BE2C (cell line): ENCODE results near the gene GNAL.

Experiments
- DNase-seq: peaks from one replicate; pipeline ENCODE4 v3.0.0-alpha.2; 2020
- H3K27me3 ChIP-seq: fragments of 250-450 bp; sonication (Bioruptor Pico); 2 replicates; pipeline ENCODE4 v1.5.1; 2020; ENCODE audit warnings: mild to moderate bottlenecking
- H3K36me3 ChIP-seq: fragments of 250-450 bp; sonication (Bioruptor Pico); 2 replicates; pipeline ENCODE4 v1.5.1; 2020; ENCODE audit warnings: mild to moderate bottlenecking
- H3K4me1 ChIP-seq: fragments of 250-450 bp; sonication (Bioruptor Pico); 2 replicates; pipeline ENCODE4 v1.5.1; 2020
- H3K4me3 ChIP-seq: 2 replicates; pipeline ENCODE4 v1.5.1; 2011; ENCODE audit warnings: low read depth, low read length
- H3K9me3 ChIP-seq: fragments of 250-450 bp; sonication (Bioruptor Pico); 2 replicates; pipeline ENCODE4 v1.5.1; 2020
- CTCF ChIP-seq: IDR thresholded peaks from 2 replicates; pipeline ENCODE4 v1.5.1; 2012; ENCODE audit warnings: mild to moderate bottlenecking, low read depth, low read length

GNAL gene

GRCh38 chr18:11823545-11823944, 134.5 kb downstream of the GNAL start:
- no peaks in the 10 kb centered on the region for H3K4me1 ChIP-seq
- no peak for DNase-seq
- no peak overlapping the region for H3K4me3 ChIP-seq
- TF ChIP-seq CTCF, result no peak
- no peaks in the 10 kb centered on the region for H3K36me3 ChIP-seq
- peaks cover 5% of the 10 kb centered on the region for H3K27me3 ChIP-seq
- H3K9me3 ChIP-seq, result no peaks in the 10 kb centered on the region

- Histone ChIP-seq H3K4me1 (no peaks in the 10 kb centered on the region), H3K4me3 (no peak overlapping the region), H3K36me3 (no peaks in the 10 kb centered on the region), H3K27me3 (no peaks in the 10 kb centered on the region), H3K9me3 (no peaks in the 10 kb centered on the region)
- no peak for DNase-seq
- TF ChIP-seq CTCF, result no peak
Measured at GRCh38 chr18:11826836-11827235, 137.8 kb downstream of the GNAL start.

GRCh38 chr18:11828786-11829432, 139.8 kb downstream of the GNAL start:
- Histone ChIP-seq H3K36me3 (no peaks in the 10 kb centered on the region), H3K4me3 (no peak overlapping the region), H3K9me3 (no peaks in the 10 kb centered on the region), H3K4me1 (no peaks in the 10 kb centered on the region), H3K27me3 (no peaks in the 10 kb centered on the region)
- TF ChIP-seq CTCF, result no peak
- no peak for DNase-seq

DNA sequence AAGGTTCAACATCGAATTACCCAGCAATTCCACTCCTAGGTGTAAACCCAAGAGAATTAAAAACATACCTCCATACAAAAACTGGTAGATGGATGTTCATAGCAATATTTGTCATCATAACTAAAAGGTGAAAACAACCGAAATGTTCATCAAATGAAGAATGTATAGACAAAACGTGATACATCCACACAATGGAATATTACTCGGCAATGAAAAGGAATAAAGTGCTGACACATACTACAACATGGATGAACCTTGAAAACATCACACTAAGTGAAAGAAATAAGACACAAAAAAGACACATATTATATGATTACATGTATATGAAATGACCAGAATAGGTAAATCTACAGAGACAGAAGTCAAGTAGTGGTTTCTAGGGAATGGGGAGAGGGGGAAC, 141.5 kb downstream of the GNAL start:
- Histone ChIP-seq H3K36me3 (no peaks in the 10 kb centered on the region), H3K9me3 (no peaks in the 10 kb centered on the region), H3K4me1 (no peaks in the 10 kb centered on the region), H3K27me3 (no peaks in the 10 kb centered on the region), H3K4me3 (no peak overlapping the region)
- no peak for DNase-seq
- TF ChIP-seq CTCF, result no peak

GRCh38 chr18:11831921-11832320, 142.9 kb downstream of the GNAL start:
- no peaks in the 10 kb centered on the region for H3K9me3 ChIP-seq
- no peaks in the 10 kb centered on the region for H3K27me3 ChIP-seq
- DNase-seq, result no peak
- no peaks in the 10 kb centered on the region for H3K4me1 ChIP-seq
- no peak overlapping the region for H3K4me3 ChIP-seq
- no peak for TF ChIP-seq CTCF
- no peaks in the 10 kb centered on the region for H3K36me3 ChIP-seq

DNA sequence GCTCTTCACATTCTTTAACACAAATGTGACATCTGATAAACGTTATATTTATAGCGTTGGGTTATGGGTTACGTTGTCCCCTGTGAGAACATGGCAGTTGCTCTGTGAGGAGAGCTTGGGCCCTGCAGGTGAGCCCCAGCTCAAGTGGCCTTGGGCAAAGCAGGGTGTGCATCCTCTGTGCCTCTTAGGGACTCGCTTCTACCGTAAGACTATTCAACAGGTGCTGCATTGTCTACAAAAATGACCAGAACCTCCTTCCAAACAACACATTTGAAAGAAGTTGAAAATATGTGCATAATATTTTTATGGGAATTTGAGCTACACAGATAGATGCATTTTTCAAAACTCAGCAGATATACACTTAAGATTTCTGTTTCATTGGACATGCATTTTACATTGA, 145.7 kb downstream of the GNAL start:
- no peaks in the 10 kb centered on the region for H3K4me1 ChIP-seq
- no peak overlapping the region for H3K4me3 ChIP-seq
- no peak for DNase-seq
- H3K9me3 ChIP-seq, result no peaks in the 10 kb centered on the region
- H3K27me3 ChIP-seq, result no peaks in the 10 kb centered on the region
- no peaks in the 10 kb centered on the region for H3K36me3 ChIP-seq
- no peak for TF ChIP-seq CTCF
